Esophagus squamous epithelium (tissue), 5 donors: ENCODE data around the gene EPB41L5. TPM values are rescaled to one million over a fixed set of nuclear protein-coding genes. Genes with fewer than 3 reads are reported as not detected.
"Not testable (repeated sequence)": the region's sequence is repeated elsewhere in the genome, so short reads cannot be mapped to it uniquely, and the experiment has no call there.

Experiments used
- DNase-seq: peaks from one replicate; lab custom pipeline; 2025; lab: John Stamatoyannopoulos, UW
- H3K27ac ChIP-seq, 4 donors: fragments of 200-600 bp; sonication (generic); one replicate each; pipeline ENCODE4 v1.5.1; 2016 to 2019; ENCODE audit warnings: mild to moderate bottlenecking in 1 of 4
- H3K27me3 ChIP-seq, 4 donors: fragments of 200-600 bp; sonication (generic); 1 replicate in 3 of 4; 2 replicates in 1 of 4; pipeline versions ENCODE4 v1.5.1 to v1.6.0; 2017 to 2021; ENCODE audit warnings: antibody characterized with exemption in 1 of 4
- H3K36me3 ChIP-seq, 3 donors: fragments of 200-600 bp; sonication (generic); one replicate each; pipeline ENCODE4 v1.5.1; 2016 to 2019
- H3K4me1 ChIP-seq, 3 donors: fragments of 200-600 bp; sonication (generic); one replicate each; pipeline ENCODE4 v1.5.1; 2017 to 2019
- H3K4me3 ChIP-seq, 4 donors: fragments of 200-600 bp; sonication (generic); 1 replicate in 3 of 4; 2 replicates in 1 of 4; pipeline ENCODE4 v1.5.1; 2016 to 2019; ENCODE audit warnings: mild to moderate bottlenecking in 2 of 4, moderate library complexity in 1 of 4
- H3K9me3 ChIP-seq, 3 donors: fragments of 200-600 bp; sonication (generic); one replicate each; pipeline ENCODE4 v1.5.1; 2016 to 2019
- POLR2A ChIP-seq, 4 donors: fragments of 450-650 bp; IDR thresholded peaks; one replicate each; pipeline ENCODE4 v1.6.1; 2017; ENCODE audit warnings: antibody characterized with exemption in 4 of 4, mild to moderate bottlenecking in 4 of 4, moderate library complexity in 3 of 4
- WGBS, 2 donors: methylation state at CpG; one replicate each; pipeline ENCODE4 v1.1.5; 2018; 5-methylcytosine and 5-hydroxymethylcytosine counted together
- intact Hi-C: fragments of 100-400 bp; cut with DNase I; formaldehyde crosslinking; loops from one replicate; pipeline ENCODE4 v1.15.0; 2022
- total RNA-seq, 4 donors: library from RNA; depleted of rRNA; stranded (reverse); fragments of >200 nt; gene quantifications; one replicate each; pipeline ENCODE4 v1.1.0, GENCODE V29; 2016
- TF ChIP-seq, protein P1 (sequence below), 6 experiments: fragments of 450-650 bp in 4 of 6; fragments of 200-600 bp in 2 of 6; sonication (generic) in 2 of 6; IDR thresholded peaks; one replicate each; pipeline ENCODE4 v1.5.1; 2016 to 2019; ENCODE audit warnings: antibody characterized with exemption in 6 of 6, mild to moderate bottlenecking in 4 of 6, moderate library complexity in 4 of 6
- donor health status: DM: yes; HTN: yes; CAD: no.

EPB41L5 gene
- total RNA-seq, 4 donors from 2014 or later, result 12.2 to 26.3 (median 19.4) TPM

DNA sequence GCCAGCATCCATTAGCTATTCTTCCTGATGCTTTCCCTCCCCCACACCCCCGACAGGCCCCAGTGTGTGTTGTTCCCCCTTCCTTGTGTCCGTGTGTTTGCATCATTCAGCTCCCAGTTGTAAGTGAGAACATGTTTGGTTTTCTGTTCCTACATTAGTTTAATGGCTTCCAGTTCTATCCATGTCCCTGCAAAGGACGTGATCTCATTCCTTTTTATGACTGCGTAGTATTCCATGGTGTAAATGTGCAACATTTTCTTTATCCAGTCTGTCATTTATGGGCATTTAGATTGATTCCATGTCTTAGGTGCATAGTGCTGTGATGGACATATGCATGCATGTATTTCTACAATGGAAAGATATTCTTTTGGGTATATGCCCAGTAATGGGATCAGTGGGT lies 105.6 kb downstream of the EPB41L5 start:
- no peak overlapping the region for H3K4me3 ChIP-seq
- H3K27me3 ChIP-seq, result no peaks in the 10 kb centered on the region
- H3K27ac ChIP-seq, result no peak overlapping the region
- intact Hi-C loops, result loop anchor here (10.0 kb wide), 1 partner anchor 196 kb away; no protein-coding TSS in a partner anchor
- no peaks in the 10 kb centered on the region for H3K9me3 ChIP-seq
- H3K4me1 ChIP-seq, result no peaks in the 10 kb centered on the region
- no peak for DNase-seq
- TF ChIP-seq, protein P1, sequence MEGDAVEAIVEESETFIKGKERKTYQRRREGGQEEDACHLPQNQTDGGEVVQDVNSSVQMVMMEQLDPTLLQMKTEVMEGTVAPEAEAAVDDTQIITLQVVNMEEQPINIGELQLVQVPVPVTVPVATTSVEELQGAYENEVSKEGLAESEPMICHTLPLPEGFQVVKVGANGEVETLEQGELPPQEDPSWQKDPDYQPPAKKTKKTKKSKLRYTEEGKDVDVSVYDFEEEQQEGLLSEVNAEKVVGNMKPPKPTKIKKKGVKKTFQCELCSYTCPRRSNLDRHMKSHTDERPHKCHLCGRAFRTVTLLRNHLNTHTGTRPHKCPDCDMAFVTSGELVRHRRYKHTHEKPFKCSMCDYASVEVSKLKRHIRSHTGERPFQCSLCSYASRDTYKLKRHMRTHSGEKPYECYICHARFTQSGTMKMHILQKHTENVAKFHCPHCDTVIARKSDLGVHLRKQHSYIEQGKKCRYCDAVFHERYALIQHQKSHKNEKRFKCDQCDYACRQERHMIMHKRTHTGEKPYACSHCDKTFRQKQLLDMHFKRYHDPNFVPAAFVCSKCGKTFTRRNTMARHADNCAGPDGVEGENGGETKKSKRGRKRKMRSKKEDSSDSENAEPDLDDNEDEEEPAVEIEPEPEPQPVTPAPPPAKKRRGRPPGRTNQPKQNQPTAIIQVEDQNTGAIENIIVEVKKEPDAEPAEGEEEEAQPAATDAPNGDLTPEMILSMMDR (IDR thresholded peaks at IDR 0.05), result no peak
- TF ChIP-seq POLR2A (IDR thresholded peaks at IDR 0.05), result no peak
- WGBS, 2 donors, result 81 to 98% methylated on average over 4 of the region's 4 CpGs
- peaks cover 0 to 3% (median 0%) of the 10 kb centered on the region in 3 donors for H3K36me3 ChIP-seq

DNA sequence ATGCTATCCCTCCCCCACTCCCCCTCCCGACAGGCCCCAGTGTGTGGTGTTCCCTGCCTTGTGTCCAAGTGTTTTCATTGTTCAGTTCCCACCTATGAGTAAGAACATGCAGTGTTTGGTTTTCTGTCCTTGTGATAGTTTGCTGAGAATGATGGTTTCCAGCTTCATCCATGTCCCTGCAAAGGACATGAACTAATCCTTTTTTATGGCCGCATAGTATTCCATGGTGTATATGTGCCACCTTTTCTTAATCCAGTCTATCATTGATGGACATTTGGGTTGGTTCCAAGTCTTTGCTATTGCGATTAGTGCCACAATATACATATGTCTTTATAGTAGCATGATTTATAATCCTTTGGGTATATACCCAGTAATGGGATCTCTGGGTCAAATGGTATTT lies 108.5 kb downstream of the EPB41L5 start:
- H3K27ac ChIP-seq, H3K27me3 ChIP-seq, DNase-seq, H3K4me3 ChIP-seq, intact Hi-C loops, H3K9me3 ChIP-seq, H3K4me1 ChIP-seq, H3K36me3 ChIP-seq: not testable (repeated sequence)
- WGBS, 2 donors, result 94 to 97% methylated on average over 3 of the region's 3 CpGs

DNA sequence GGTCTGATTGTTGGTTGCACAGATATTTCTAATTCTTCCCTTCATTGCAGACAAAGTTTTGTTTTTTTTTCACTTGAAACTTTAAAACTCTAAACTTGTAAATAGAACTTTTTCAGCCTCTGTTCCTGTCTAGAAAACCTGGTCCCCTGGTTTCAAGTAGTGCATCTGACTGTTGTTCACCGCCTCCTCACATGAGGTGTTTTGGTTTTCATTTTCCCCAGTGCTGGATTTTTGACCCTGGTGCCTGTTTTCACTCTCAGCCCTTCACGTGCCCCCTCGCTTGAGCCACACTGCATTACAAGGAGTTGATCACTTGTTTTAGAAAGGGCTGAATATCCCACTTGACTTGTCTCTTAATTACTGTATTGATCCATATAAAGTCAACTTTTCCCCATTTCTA lies 110.2 kb downstream of the EPB41L5 start:
- intact Hi-C loops, result no loop called here
- H3K9me3 ChIP-seq, result no peaks in the 10 kb centered on the region
- 94 to 96% methylated on average over 3 of the region's 3 CpGs for WGBS, 2 donors

DNA sequence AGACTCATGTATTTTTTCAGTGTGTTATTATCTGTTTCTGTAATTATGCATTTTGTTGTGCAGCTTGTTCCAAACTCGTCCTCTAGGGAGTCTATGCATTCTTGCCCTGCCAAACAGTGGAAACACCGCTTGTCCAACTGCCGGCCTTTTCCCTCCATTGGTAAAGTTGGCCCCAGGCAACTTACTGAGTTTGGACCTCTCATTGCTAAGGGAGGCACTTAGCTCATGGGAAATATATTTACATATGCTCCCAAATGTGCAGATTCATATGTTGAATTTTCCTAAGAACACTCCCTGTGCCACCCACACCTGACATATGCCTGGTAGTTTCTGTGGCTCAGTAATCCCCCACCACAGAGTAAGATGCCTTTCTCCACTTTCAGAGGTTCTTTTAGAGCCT lies 112.3 kb downstream of the EPB41L5 start:
- intact Hi-C loops, result loop anchor here (5.0 kb wide), 1 partner anchor 557 kb away; no protein-coding TSS in a partner anchor
- Histone ChIP-seq H3K27ac (no peak overlapping the region), H3K4me1 (no peaks in the 10 kb centered on the region), H3K36me3 (peaks cover 0 to 9% (median 0%) of the 10 kb centered on the region in 3 donors), H3K4me3 (no peak overlapping the region), H3K9me3 (no peaks in the 10 kb centered on the region), H3K27me3 (no peaks in the 10 kb centered on the region)
- TF ChIP-seq, protein P1 (IDR thresholded peaks at IDR 0.05), result no peak
- no peak for TF ChIP-seq POLR2A (IDR thresholded peaks at IDR 0.05)
- no peak for DNase-seq
- WGBS, 2 donors, result 84 to 91% methylated on average over 3 of the region's 3 CpGs

More for the DNA sequence above, 110.2 kb downstream of the EPB41L5 start:
- no peak overlapping the region for H3K27ac ChIP-seq
- TF ChIP-seq POLR2A (IDR thresholded peaks at IDR 0.05), result no peak
- TF ChIP-seq, protein P1 (IDR thresholded peaks at IDR 0.05), result no peak
- H3K4me3 ChIP-seq, result no peak overlapping the region
- H3K36me3 ChIP-seq, result peaks cover 0 to 9% (median 0%) of the 10 kb centered on the region in 3 donors
- H3K27me3 ChIP-seq, result no peaks in the 10 kb centered on the region
- no peak for DNase-seq
- no peaks in the 10 kb centered on the region for H3K4me1 ChIP-seq

DNA sequence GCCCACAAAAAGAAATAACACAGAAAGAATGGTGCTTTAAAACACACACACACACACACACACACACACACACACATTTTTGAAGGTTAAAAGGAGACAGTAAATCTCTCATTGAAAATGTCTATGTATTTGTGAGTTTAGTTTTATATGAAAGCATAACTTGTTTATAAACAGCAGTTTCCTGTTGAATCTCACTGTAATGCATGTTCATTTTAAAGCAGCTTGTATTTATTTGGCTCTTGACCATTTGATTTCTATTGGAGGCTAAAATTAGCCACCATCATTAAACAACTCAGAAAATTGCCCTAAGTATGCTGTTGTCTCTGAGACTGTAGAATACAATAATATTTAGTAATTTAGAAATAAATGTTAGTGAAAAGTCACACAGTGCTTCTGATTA lies 115.3 kb downstream of the EPB41L5 start:
- no peaks in the 10 kb centered on the region for H3K9me3 ChIP-seq
- no peak overlapping the region for H3K4me3 ChIP-seq
- no peak for TF ChIP-seq POLR2A (IDR thresholded peaks at IDR 0.05)
- TF ChIP-seq, protein P1 (IDR thresholded peaks at IDR 0.05), result no peak
- intact Hi-C loops, result loop anchor here (5.0 kb wide), 1 partner anchor 554 kb away; no protein-coding TSS in a partner anchor
- H3K27me3 ChIP-seq, result no peaks in the 10 kb centered on the region
- no peaks in the 10 kb centered on the region for H3K4me1 ChIP-seq
- peaks cover 0 to 15% (median 0%) of the 10 kb centered on the region in 3 donors for H3K36me3 ChIP-seq
- H3K27ac ChIP-seq, result no peak overlapping the region
- DNase-seq, result no peak

DNA sequence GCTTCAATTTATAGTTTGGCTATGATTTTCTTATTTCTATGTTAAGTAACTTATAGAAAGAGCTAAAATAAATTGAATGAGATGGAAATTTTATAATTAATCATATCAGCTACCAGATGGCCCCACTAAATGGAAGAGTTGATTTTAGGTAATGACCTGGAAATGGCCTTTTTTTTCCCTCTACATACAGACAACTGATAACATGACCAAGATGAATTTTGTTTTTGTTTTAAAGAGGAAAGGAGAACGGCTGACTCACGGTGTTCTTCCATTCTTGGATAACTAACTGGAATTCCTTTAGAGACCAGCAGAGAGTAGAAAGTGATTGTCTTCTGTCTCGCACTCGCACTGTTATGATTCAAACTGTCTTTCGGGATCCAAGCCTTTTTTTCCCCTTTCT lies 119.3 kb downstream of the EPB41L5 start:
- Histone ChIP-seq H3K27me3 (no peaks in the 10 kb centered on the region), H3K4me3 (no peak overlapping the region), H3K36me3 (peaks cover 0 to 33% (median 0%) of the 10 kb centered on the region in 3 donors), H3K4me1 (no peaks in the 10 kb centered on the region), H3K27ac (no peak overlapping the region), H3K9me3 (no peaks in the 10 kb centered on the region)
- no peak for TF ChIP-seq POLR2A (IDR thresholded peaks at IDR 0.05)
- TF ChIP-seq, protein P1 (IDR thresholded peaks at IDR 0.05), result no peak
- no peak for DNase-seq
- intact Hi-C loops, result no loop called here
- WGBS, 2 donors, result 85 to 90% methylated on average over 5 of the region's 5 CpGs
